HEK293 (cell line): ENCODE data around the gene ZNF792.
A peak's percentile ranks its signal among the peaks of the same experiment; 100 is the strongest.

Source experiments
- HOXA7 ChIP-seq: sonication (generic); formaldehyde crosslinking; IDR thresholded peaks from 2 replicates; pipeline ENCODE4 v1.8.1; 2022; ENCODE audit warnings: missing genetic modification reagents, borderline replicate concordance
- KLF7 ChIP-seq: fragments of 450-650 bp; formaldehyde crosslinking; IDR thresholded peaks from 2 replicates; pipeline ENCODE4 v1.5.1; 2016; ENCODE audit warnings: missing biosample characterization, missing genetic modification characterization, borderline replicate concordance
- OSR2 ChIP-seq: fragments of 450-650 bp; formaldehyde crosslinking; IDR thresholded peaks from 2 replicates; pipeline ENCODE4 v1.5.1; 2016; ENCODE audit warnings: missing biosample characterization, missing genetic modification characterization
- PRDM1 ChIP-seq: fragments of 450-650 bp; formaldehyde crosslinking; IDR thresholded peaks from 2 replicates; pipeline ENCODE4; 2016; ENCODE audit warnings: missing biosample characterization, missing genetic modification characterization
- TRIM28 ChIP-seq: IDR thresholded peaks from 2 replicates; pipeline ENCODE4 v1.6.1; 2011; ENCODE audit warnings: low read length, control low read depth, borderline replicate concordance
- YY1 ChIP-seq: fragments of 450-650 bp; formaldehyde crosslinking; IDR thresholded peaks from 2 replicates; pipeline ENCODE4 v1.5.1; 2018; ENCODE audit warnings: missing biosample characterization, missing genetic modification characterization
- ZBTB20 ChIP-seq: fragments of 450-650 bp; formaldehyde crosslinking; IDR thresholded peaks from 2 replicates; pipeline ENCODE4 v1.5.1; 2016; ENCODE audit warnings: missing biosample characterization, missing genetic modification characterization
- ZFP3 ChIP-seq: fragments of 450-650 bp; formaldehyde crosslinking; IDR thresholded peaks from 2 replicates; pipeline ENCODE4 v1.5.1; 2016; ENCODE audit warnings: low read depth, missing biosample characterization, missing genetic modification characterization
- ZIC2 ChIP-seq: fragments of 450-650 bp; formaldehyde crosslinking; IDR thresholded peaks from 2 replicates; pipeline ENCODE4 v1.5.1; 2016; ENCODE audit warnings: missing biosample characterization, missing genetic modification characterization
- ZNF133 ChIP-seq: fragments of 450-650 bp; formaldehyde crosslinking; IDR thresholded peaks from 2 replicates; pipeline ENCODE4 v1.5.1; 2016; ENCODE audit warnings: missing biosample characterization, missing genetic modification characterization
- ZNF16 ChIP-seq: fragments of 450-650 bp; formaldehyde crosslinking; IDR thresholded peaks from 2 replicates; pipeline ENCODE4 v1.5.1; 2016; ENCODE audit warnings: low read depth, missing biosample characterization, missing genetic modification characterization
- ZNF184 ChIP-seq: fragments of 450-650 bp; IDR thresholded peaks from 2 replicates; pipeline ENCODE4 v1.5.1; 2018; ENCODE audit warnings: missing biosample characterization, mild to moderate bottlenecking, missing genetic modification characterization
- ZNF19 ChIP-seq: fragments of 450-650 bp; formaldehyde crosslinking; IDR thresholded peaks from 2 replicates; pipeline ENCODE4; 2016; ENCODE audit warnings: missing biosample characterization, missing genetic modification characterization, low read depth
- ZNF223 ChIP-seq: fragments of 450-650 bp; formaldehyde crosslinking; IDR thresholded peaks from 2 replicates; pipeline ENCODE4 v1.5.1; 2016; ENCODE audit warnings: missing biosample characterization, missing genetic modification characterization
- ZNF311 ChIP-seq: fragments of 450-650 bp; formaldehyde crosslinking; IDR thresholded peaks from 2 replicates; pipeline ENCODE4 v1.5.1; 2017; ENCODE audit warnings: missing biosample characterization, missing genetic modification characterization, borderline replicate concordance
- ZNF341 ChIP-seq: fragments of 450-650 bp; formaldehyde crosslinking; IDR thresholded peaks from 2 replicates; pipeline ENCODE4; 2016; ENCODE audit warnings: low read depth, missing biosample characterization, missing genetic modification characterization
- ZNF404 ChIP-seq: fragments of 450-650 bp; formaldehyde crosslinking; IDR thresholded peaks from 2 replicates; pipeline ENCODE4 v1.5.1; 2017; ENCODE audit warnings: missing biosample characterization, missing genetic modification characterization
- ZNF416 ChIP-seq: fragments of 450-650 bp; formaldehyde crosslinking; IDR thresholded peaks from 2 replicates; pipeline ENCODE4 v1.5.1; 2016; ENCODE audit warnings: missing biosample characterization, missing genetic modification characterization
- ZNF426 ChIP-seq: fragments of 450-650 bp; formaldehyde crosslinking; IDR thresholded peaks from 2 replicates; pipeline ENCODE4 v1.5.1; 2017; ENCODE audit warnings: missing biosample characterization, missing genetic modification characterization, mild to moderate bottlenecking, inconsistent platforms, moderate library complexity
- ZNF530 ChIP-seq: fragments of 450-650 bp; formaldehyde crosslinking; IDR thresholded peaks from 2 replicates; pipeline ENCODE4 v1.5.1; 2016; ENCODE audit warnings: low read depth, missing biosample characterization, missing genetic modification characterization
- ZNF558 ChIP-seq: fragments of 450-650 bp; formaldehyde crosslinking; IDR thresholded peaks from 2 replicates; pipeline ENCODE4 v1.5.1; 2016; ENCODE audit warnings: missing biosample characterization, missing genetic modification characterization
- ZNF571 ChIP-seq: fragments of 450-650 bp; formaldehyde crosslinking; IDR thresholded peaks from 2 replicates; pipeline ENCODE4 v1.5.0; 2017; ENCODE audit warnings: missing biosample characterization, missing genetic modification characterization
- ZNF624 ChIP-seq: fragments of 450-650 bp; formaldehyde crosslinking; IDR thresholded peaks from 2 replicates; pipeline ENCODE4 v1.5.1; 2017; ENCODE audit warnings: missing biosample characterization, missing genetic modification characterization
- ZNF660 ChIP-seq: fragments of 450-650 bp; IDR thresholded peaks from 2 replicates; pipeline ENCODE4 v1.5.1; 2018; ENCODE audit warnings: missing biosample characterization, mild to moderate bottlenecking, missing genetic modification characterization
- ZNF768 ChIP-seq: fragments of 450-650 bp; formaldehyde crosslinking; IDR thresholded peaks from 2 replicates; pipeline ENCODE4 v1.5.1; 2018; ENCODE audit warnings: missing biosample characterization, mild to moderate bottlenecking, missing genetic modification characterization
- ZNF843 ChIP-seq: fragments of 450-650 bp; formaldehyde crosslinking; IDR thresholded peaks from 2 replicates; pipeline ENCODE4 v1.5.1; 2016; ENCODE audit warnings: missing biosample characterization, missing genetic modification characterization
- ZSCAN30 ChIP-seq: fragments of 450-650 bp; IDR thresholded peaks from 2 replicates; pipeline ENCODE4 v1.5.1; 2018; ENCODE audit warnings: missing biosample characterization, mild to moderate bottlenecking, missing genetic modification characterization, moderate library complexity
- TF ChIP-seq, protein P1 (sequence below): fragments of 450-650 bp; formaldehyde crosslinking; conservative IDR thresholded peaks from 2 replicates; pipeline ENCODE4 v1.5.1; 2016; ENCODE audit warnings: low read depth, missing biosample characterization, missing genetic modification characterization
- TF ChIP-seq, protein P2 (sequence below): fragments of 450-650 bp; formaldehyde crosslinking; IDR thresholded peaks from 2 replicates; pipeline ENCODE4; 2016; ENCODE audit warnings: missing biosample characterization, missing genetic modification characterization
- TF ChIP-seq, protein P3 (sequence below): fragments of 450-650 bp; IDR thresholded peaks from 2 replicates; pipeline ENCODE4 v1.5.1; 2018; ENCODE audit warnings: missing biosample characterization, missing genetic modification characterization
- TF ChIP-seq, protein P4 (sequence below): fragments of 450-650 bp; formaldehyde crosslinking; conservative IDR thresholded peaks from 2 replicates; pipeline ENCODE4 v1.5.1; 2016; ENCODE audit warnings: low read depth, missing biosample characterization, missing genetic modification characterization

Gene ZNF792

DNA sequence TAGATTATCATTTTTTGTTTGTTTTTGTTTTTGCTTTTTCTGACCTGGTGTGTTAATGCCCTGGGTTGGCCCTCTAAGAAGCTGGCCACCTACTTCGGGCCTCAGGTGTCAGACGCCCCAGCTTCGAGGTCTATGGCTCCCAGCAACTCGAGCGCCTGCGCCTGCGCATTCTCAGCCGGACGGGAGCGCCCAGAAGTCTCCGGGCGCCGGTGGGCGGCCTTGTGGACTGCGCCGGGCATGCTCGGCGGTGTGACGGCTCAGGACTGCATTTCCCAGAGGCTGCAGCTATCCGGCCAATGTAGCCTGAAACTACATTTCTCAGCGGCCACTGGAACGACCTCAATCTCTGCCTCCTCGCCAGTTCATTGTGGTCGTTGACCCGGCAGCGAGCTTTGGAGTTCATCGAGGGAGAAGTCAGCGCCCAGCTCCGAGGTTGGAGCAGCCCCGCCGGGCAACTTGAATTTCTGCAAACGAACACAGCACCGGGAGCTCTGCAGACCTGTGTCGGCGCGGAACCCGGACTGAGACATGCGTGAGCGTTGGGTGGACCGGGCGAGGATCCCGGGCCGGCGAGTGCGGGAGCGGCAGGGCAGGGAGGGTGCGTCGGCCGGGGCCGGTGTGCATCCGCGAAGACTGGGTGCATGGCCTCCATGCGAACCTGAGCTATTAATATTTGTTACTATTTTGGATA lies 37.2 kb downstream of the ZNF792 start, which contains the start of gene ZNF30 (continued):
- TF ChIP-seq, protein P1, sequence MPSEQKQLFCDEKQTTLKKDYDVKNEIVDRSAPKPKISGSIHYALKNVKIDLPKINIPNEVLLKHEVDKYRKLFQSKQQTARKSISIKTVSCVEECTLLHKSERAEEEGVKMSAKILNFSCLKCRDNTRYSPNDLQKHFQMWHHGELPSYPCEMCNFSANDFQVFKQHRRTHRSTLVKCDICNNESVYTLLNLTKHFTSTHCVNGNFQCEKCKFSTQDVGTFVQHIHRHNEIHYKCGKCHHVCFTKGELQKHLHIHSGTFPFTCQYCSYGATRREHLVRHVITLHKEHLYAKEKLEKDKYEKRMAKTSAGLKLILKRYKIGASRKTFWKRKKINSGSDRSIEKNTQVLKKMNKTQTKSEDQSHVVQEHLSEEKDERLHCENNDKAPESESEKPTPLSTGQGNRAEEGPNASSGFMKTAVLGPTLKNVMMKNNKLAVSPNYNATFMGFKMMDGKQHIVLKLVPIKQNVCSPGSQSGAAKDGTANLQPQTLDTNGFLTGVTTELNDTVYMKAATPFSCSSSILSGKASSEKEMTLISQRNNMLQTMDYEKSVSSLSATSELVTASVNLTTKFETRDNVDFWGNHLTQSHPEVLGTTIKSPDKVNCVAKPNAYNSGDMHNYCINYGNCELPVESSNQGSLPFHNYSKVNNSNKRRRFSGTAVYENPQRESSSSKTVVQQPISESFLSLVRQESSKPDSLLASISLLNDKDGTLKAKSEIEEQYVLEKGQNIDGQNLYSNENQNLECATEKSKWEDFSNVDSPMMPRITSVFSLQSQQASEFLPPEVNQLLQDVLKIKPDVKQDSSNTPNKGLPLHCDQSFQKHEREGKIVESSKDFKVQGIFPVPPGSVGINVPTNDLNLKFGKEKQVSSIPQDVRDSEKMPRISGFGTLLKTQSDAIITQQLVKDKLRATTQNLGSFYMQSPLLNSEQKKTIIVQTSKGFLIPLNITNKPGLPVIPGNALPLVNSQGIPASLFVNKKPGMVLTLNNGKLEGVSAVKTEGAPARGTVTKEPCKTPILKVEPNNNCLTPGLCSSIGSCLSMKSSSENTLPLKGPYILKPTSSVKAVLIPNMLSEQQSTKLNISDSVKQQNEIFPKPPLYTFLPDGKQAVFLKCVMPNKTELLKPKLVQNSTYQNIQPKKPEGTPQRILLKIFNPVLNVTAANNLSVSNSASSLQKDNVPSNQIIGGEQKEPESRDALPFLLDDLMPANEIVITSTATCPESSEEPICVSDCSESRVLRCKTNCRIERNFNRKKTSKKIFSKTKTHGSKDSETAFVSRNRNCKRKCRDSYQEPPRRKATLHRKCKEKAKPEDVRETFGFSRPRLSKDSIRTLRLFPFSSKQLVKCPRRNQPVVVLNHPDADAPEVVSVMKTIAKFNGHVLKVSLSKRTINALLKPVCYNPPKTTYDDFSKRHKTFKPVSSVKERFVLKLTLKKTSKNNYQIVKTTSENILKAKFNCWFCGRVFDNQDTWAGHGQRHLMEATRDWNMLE (tag by site-specific recombination): peak; percentile 46; the same call in 1 of the 2 replicates
- no peak for TF ChIP-seq ZNF571 (tag by site-specific recombination)
- TF ChIP-seq ZNF223: peak; percentile 12; the same call in 1 of the 2 replicates
- peak; percentile 74; the same call in 1 of the 2 replicates for TF ChIP-seq TRIM28
- no peak for TF ChIP-seq ZNF16
- no peak for TF ChIP-seq ZNF558 (tag by site-specific recombination)
- peak; percentile 36 for TF ChIP-seq ZNF341 (tag by site-specific recombination)
- TF ChIP-seq ZNF426 (tag by site-specific recombination): no peak
- TF ChIP-seq ZNF19 (tag by site-specific recombination): no peak
- peak; percentile 92 for TF ChIP-seq ZNF660
- TF ChIP-seq, protein P2, sequence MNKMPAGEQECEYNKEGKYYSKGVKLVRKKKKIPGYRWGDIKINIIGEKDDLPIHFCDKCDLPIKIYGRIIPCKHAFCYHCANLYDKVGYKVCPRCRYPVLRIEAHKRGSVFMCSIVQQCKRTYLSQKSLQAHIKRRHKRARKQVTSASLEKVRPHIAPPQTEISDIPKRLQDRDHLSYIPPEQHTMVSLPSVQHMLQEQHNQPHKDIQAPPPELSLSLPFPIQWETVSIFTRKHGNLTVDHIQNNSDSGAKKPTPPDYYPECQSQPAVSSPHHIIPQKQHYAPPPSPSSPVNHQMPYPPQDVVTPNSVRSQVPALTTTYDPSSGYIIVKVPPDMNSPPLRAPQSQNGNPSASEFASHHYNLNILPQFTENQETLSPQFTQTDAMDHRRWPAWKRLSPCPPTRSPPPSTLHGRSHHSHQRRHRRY (tag by site-specific recombination): no peak
- TF ChIP-seq ZNF133 (tag by site-specific recombination): no peak
- no peak for TF ChIP-seq ZNF624
- TF ChIP-seq ZNF416 (tag by site-specific recombination): no peak
- no peak for TF ChIP-seq ZNF311 (tag by site-specific recombination)
- TF ChIP-seq KLF7 (tag by site-specific recombination): no peak
- no peak for TF ChIP-seq ZIC2
- no peak for TF ChIP-seq HOXA7
- TF ChIP-seq ZNF843 (tag by site-specific recombination): peak; percentile 75; the same call in 1 of the 2 replicates
- no peak for TF ChIP-seq PRDM1
- no peak for TF ChIP-seq ZNF768 (tag by site-specific recombination)
- peak; percentile 99 for TF ChIP-seq ZBTB20
- TF ChIP-seq, protein P3, sequence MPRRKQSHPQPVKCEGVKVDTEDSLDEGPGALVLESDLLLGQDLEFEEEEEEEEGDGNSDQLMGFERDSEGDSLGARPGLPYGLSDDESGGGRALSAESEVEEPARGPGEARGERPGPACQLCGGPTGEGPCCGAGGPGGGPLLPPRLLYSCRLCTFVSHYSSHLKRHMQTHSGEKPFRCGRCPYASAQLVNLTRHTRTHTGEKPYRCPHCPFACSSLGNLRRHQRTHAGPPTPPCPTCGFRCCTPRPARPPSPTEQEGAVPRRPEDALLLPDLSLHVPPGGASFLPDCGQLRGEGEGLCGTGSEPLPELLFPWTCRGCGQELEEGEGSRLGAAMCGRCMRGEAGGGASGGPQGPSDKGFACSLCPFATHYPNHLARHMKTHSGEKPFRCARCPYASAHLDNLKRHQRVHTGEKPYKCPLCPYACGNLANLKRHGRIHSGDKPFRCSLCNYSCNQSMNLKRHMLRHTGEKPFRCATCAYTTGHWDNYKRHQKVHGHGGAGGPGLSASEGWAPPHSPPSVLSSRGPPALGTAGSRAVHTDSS (tag by site-specific recombination): no peak
- TF ChIP-seq YY1 (tag by site-specific recombination): peak; percentile 55
- TF ChIP-seq ZNF530: no peak
- no peak for TF ChIP-seq OSR2 (tag by site-specific recombination)
- no peak; the same call in none of the 2 replicates for TF ChIP-seq ZSCAN30 (tag by site-specific recombination)
- TF ChIP-seq ZNF404 (tag by site-specific recombination): no peak
- peak; percentile 21; the same call in 1 of the 2 replicates for TF ChIP-seq ZNF184 (tag by site-specific recombination)
- no peak for TF ChIP-seq ZFP3 (tag by site-specific recombination)
- TF ChIP-seq, protein P4, sequence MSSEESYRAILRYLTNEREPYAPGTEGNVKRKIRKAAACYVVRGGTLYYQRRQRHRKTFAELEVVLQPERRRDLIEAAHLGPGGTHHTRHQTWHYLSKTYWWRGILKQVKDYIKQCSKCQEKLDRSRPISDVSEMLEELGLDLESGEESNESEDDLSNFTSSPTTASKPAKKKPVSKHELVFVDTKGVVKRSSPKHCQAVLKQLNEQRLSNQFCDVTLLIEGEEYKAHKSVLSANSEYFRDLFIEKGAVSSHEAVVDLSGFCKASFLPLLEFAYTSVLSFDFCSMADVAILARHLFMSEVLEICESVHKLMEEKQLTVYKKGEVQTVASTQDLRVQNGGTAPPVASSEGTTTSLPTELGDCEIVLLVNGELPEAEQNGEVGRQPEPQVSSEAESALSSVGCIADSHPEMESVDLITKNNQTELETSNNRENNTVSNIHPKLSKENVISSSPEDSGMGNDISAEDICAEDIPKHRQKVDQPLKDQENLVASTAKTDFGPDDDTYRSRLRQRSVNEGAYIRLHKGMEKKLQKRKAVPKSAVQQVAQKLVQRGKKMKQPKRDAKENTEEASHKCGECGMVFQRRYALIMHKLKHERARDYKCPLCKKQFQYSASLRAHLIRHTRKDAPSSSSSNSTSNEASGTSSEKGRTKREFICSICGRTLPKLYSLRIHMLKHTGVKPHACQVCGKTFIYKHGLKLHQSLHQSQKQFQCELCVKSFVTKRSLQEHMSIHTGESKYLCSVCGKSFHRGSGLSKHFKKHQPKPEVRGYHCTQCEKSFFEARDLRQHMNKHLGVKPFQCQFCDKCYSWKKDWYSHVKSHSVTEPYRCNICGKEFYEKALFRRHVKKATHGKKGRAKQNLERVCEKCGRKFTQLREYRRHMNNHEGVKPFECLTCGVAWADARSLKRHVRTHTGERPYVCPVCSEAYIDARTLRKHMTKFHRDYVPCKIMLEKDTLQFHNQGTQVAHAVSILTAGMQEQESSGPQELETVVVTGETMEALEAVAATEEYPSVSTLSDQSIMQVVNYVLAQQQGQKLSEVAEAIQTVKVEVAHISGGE (tag by site-specific recombination): peak; percentile 81
